Type B pancreatic cell (in vitro differentiated cells): Measurements from ENCODE around the gene KLHL22. TPM values are rescaled to one million over a fixed set of nuclear protein-coding genes. Genes with fewer than 3 reads are reported as not detected.
"Not testable (repeated sequence)": the region's sequence is repeated elsewhere in the genome, so short reads cannot be mapped to it uniquely, and the experiment has no call there.

Experiments used
- DNase-seq: peaks from one replicate; pipeline ENCODE4 v3.0.0; 2021; ENCODE audit warnings: mixed read lengths; ENCODE audit not compliant: unreplicated experiment; ENCODE audit errors: extremely low spot score
- H3K27ac Mint-ChIP-seq: 2 replicates; pipeline ENCODE4 v1.8.0; 2021; ENCODE audit warnings: mild to moderate bottlenecking, mixed read lengths
- H3K27me3 Mint-ChIP-seq: 2 replicates; pipeline ENCODE4 v1.8.0; 2021; ENCODE audit warnings: mixed read lengths
- H3K36me3 Mint-ChIP-seq: 2 replicates; pipeline ENCODE4 v1.8.0; 2021; ENCODE audit warnings: mixed read lengths
- H3K4me1 Mint-ChIP-seq: one replicate; pipeline ENCODE4 v1.8.0; 2021; ENCODE audit warnings: mixed read lengths; ENCODE audit not compliant: unreplicated experiment
- H3K4me3 Mint-ChIP-seq: 2 replicates; pipeline ENCODE4 v1.8.0; 2021; ENCODE audit warnings: mild to moderate bottlenecking, mixed read lengths
- H3K9me3 Mint-ChIP-seq: 2 replicates; pipeline ENCODE4 v1.8.0; 2021; ENCODE audit warnings: mixed read lengths
- total RNA-seq: library from RNA; stranded (reverse); gene quantifications from 2 replicates; pipeline ENCODE4 v1.2.1, GENCODE V29; 2021; ENCODE audit warnings: low replicate concordance
- TF ChIP-seq, protein P1 (sequence below): fragments of 200-600 bp; sonication (generic); conservative IDR thresholded peaks from 2 replicates; pipeline ENCODE4 v1.5.0; 2021; ENCODE audit warnings: antibody characterized with exemption, mild to moderate bottlenecking

The KLHL22 gene
- total RNA-seq, 1 donor from 2014 or later = 38.8 TPM

DNA sequence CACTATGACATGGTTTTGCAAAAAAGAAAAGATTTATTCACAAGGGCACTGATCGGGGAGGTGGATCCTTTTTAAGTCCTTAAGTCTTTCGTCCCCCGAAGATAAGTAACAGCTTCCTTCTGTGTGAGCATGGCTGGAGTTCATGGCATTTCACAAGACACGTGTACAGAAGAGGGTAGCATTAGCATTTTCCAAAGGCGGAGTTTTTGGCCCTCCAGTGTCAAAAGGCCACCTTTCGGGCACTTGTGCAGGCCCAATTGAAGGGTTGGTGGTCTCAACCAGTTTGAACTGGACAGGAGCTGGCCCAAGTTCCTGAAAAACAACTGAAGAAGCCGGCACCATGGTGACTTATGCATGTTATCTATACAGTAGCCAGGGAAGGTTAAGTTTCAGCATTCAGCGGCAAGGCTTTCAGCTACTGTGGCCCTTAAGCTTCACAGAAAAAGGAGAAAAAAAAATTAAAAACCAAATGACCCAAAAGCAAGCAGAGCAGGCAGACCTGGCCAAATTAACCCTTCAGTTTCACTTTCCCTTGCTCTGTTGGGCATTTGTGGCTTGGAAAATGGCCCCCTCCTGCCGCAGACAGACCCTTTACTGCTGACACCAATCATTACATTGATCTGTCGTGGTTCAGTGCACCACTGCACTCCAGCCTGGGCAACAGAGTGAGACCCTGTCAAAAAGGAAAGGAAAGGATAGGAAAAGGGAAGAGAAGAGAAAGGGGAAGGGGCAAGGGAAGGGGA is 83.0 kb downstream of the KLHL22 start:
- H3K36me3 Mint-ChIP-seq = peaks cover 7% of the 10 kb centered on the region

DNA sequence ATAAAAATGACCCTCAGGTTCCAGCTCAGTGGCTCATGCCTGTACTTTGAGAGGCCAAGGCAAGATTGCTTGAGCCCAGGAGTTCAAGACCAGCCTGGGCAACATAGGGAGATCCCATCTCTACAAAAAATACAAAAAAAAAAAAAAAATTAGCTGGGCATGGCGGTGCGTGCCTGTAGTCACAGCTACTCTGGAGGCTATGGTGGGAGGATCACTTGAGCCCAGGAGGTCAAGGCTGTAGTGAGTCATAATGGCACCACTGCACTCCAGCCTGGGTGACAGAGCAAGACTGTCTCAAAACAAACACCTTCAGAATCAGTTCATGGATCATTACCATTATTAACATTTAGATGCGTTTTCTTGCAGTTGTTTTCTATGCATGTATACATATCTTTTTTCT is 86.2 kb downstream of the KLHL22 start:
- H3K27ac Mint-ChIP-seq, H3K9me3 Mint-ChIP-seq, H3K27me3 Mint-ChIP-seq, H3K4me3 Mint-ChIP-seq, DNase-seq: not testable (repeated sequence)
- peaks cover 17% of the 10 kb centered on the region for H3K4me1 Mint-ChIP-seq
- peaks cover 11% of the 10 kb centered on the region for H3K36me3 Mint-ChIP-seq

More for the DNA sequence above, 83.0 kb downstream of the KLHL22 start:
- no peak overlapping the region for H3K27ac Mint-ChIP-seq
- no peak overlapping the region for H3K4me3 Mint-ChIP-seq
- H3K4me1 Mint-ChIP-seq = peaks cover 17% of the 10 kb centered on the region
- H3K27me3 Mint-ChIP-seq = no peaks in the 10 kb centered on the region
- no peak for DNase-seq
- TF ChIP-seq, protein P1, sequence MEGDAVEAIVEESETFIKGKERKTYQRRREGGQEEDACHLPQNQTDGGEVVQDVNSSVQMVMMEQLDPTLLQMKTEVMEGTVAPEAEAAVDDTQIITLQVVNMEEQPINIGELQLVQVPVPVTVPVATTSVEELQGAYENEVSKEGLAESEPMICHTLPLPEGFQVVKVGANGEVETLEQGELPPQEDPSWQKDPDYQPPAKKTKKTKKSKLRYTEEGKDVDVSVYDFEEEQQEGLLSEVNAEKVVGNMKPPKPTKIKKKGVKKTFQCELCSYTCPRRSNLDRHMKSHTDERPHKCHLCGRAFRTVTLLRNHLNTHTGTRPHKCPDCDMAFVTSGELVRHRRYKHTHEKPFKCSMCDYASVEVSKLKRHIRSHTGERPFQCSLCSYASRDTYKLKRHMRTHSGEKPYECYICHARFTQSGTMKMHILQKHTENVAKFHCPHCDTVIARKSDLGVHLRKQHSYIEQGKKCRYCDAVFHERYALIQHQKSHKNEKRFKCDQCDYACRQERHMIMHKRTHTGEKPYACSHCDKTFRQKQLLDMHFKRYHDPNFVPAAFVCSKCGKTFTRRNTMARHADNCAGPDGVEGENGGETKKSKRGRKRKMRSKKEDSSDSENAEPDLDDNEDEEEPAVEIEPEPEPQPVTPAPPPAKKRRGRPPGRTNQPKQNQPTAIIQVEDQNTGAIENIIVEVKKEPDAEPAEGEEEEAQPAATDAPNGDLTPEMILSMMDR = no peak
- H3K9me3 Mint-ChIP-seq = no peaks in the 10 kb centered on the region

GRCh38 chr22:20408891-20409290 is 86.7 kb downstream of the KLHL22 start:
- H3K9me3 Mint-ChIP-seq = no peaks in the 10 kb centered on the region
- H3K36me3 Mint-ChIP-seq = peaks cover 12% of the 10 kb centered on the region
- peaks cover 17% of the 10 kb centered on the region for H3K4me1 Mint-ChIP-seq
- no peak overlapping the region for H3K4me3 Mint-ChIP-seq
- H3K27ac Mint-ChIP-seq = no peak overlapping the region
- no peaks in the 10 kb centered on the region for H3K27me3 Mint-ChIP-seq
- TF ChIP-seq, protein P1 = no peak
- no peak for DNase-seq

GRCh38 chr22:20407829-20408228 is 87.8 kb downstream of the KLHL22 start:
- H3K27me3 Mint-ChIP-seq = no peaks in the 10 kb centered on the region

GRCh38 chr22:20406686-20407408 is 88.7 kb downstream of the KLHL22 start:
- Mint-ChIP-seq H3K27ac (no peak overlapping the region), H3K9me3 (no peaks in the 10 kb centered on the region), H3K4me1 (peaks cover 8% of the 10 kb centered on the region)

More at GRCh38 chr22:20407829-20408228, 87.8 kb downstream of the KLHL22 start:
- DNase-seq = peak; percentile 40
- peaks cover 16% of the 10 kb centered on the region for H3K36me3 Mint-ChIP-seq
- no peaks in the 10 kb centered on the region for H3K9me3 Mint-ChIP-seq
- no peak overlapping the region for H3K4me3 Mint-ChIP-seq
- no peak overlapping the region for H3K27ac Mint-ChIP-seq
- H3K4me1 Mint-ChIP-seq = peaks cover 17% of the 10 kb centered on the region
- TF ChIP-seq, protein P1 = no peak

More at GRCh38 chr22:20406686-20407408, 88.7 kb downstream of the KLHL22 start:
- peak; percentile 64 for DNase-seq
- TF ChIP-seq, protein P1 = no peak
- Mint-ChIP-seq H3K36me3 (peaks cover 16% of the 10 kb centered on the region), H3K27me3 (no peaks in the 10 kb centered on the region), H3K4me3 (no peak overlapping the region)
